ENCODE results near the gene THBD. TPM values are rescaled to one million over a fixed set of nuclear protein-coding genes. Genes with fewer than 3 reads are reported as not detected.
A peak's percentile ranks its signal among the peaks of the same experiment; 100 is the strongest.

The THBD gene, protein sequence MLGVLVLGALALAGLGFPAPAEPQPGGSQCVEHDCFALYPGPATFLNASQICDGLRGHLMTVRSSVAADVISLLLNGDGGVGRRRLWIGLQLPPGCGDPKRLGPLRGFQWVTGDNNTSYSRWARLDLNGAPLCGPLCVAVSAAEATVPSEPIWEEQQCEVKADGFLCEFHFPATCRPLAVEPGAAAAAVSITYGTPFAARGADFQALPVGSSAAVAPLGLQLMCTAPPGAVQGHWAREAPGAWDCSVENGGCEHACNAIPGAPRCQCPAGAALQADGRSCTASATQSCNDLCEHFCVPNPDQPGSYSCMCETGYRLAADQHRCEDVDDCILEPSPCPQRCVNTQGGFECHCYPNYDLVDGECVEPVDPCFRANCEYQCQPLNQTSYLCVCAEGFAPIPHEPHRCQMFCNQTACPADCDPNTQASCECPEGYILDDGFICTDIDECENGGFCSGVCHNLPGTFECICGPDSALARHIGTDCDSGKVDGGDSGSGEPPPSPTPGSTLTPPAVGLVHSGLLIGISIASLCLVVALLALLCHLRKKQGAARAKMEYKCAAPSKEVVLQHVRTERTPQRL
- total RNA-seq: 19.2 TPM

DNA sequence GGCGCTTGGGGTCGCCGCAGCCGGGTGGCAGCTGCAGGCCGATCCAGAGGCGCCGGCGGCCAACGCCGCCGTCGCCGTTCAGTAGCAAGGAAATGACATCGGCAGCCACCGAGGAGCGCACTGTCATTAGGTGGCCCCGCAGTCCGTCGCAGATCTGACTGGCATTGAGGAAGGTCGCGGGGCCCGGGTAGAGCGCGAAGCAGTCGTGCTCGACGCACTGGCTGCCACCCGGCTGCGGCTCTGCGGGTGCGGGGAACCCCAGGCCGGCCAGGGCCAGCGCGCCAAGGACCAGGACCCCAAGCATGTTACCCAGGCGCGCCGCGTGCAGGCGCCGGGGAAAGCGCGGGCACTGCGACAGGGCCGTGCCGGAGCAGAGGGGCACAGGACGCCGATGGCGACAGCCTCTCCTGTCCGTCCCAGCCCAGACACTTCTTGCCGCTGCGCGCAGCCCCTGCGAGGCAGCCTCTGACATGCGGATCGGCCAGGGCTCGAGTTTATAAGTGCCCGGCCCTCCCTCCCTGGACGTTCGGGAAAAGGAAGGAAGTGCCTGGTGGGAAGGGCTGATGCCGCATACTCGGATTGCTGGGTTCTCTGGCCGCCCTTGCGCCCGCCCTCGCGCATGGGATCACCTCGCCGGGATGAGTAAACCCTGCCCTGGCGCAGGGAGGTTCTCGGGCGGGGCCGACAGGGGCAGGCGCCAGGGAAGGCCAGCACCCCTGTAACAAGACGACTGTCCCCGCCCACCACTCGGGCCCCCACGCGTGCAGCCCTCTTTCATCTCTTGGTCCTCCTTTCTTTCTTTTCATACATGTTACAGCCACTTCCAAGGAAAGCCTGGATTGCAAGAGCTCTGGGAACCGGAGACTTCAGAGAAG is at the start of gene THBD:
Gene THBD, minus strand, starts transcription at position 472 of the 875 bp plus-strand sequence. Its CDS starts 168 bp downstream, at position 304.
- DNase-seq: peak; percentile 33

DNA sequence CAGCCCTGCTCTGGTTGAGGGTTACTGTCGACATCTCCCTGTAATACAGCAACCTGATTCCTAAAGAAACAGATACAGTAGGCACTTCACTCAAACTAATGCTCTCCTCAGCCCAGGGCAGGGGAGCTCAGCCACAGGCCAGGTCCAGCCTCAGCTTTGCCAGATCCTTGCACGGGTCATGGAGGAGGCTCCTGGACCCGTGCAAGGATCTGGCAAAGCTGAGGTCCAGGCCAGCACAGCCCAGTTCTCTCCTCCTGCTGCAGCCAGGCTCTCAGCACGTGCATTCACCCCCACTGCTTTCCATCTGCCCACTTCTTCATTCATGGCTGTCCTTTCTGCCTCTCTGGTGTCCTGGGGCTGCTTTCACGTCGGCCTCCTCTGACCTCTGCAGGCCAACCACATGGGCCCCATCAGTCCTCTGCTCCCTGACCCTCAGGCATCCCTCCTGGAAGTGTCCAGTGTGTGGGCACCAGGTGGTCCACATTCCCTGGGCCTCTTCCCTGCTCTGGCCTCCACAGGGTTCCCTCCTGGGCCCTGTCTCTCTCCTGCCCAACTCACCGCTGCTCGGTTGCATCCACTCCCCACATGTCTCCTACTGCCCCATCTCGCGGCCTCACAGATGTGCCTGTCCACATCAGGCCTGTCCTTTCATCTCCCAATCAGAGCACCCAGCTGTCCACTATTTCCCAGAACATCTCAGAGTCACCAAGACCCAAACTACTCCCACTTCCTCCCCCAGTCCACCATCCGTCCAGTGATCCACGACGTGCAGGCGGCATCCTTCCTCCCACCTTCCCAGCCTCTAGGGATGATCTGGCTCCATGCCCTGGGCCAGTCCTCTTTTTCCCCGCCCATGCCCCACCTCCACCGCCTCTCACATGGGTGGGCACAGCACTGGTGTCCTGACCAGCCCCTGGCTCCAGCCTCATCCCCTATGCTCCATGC is 48.4 kb upstream of the THBD start:
- DNase-seq: no peak

DNA sequence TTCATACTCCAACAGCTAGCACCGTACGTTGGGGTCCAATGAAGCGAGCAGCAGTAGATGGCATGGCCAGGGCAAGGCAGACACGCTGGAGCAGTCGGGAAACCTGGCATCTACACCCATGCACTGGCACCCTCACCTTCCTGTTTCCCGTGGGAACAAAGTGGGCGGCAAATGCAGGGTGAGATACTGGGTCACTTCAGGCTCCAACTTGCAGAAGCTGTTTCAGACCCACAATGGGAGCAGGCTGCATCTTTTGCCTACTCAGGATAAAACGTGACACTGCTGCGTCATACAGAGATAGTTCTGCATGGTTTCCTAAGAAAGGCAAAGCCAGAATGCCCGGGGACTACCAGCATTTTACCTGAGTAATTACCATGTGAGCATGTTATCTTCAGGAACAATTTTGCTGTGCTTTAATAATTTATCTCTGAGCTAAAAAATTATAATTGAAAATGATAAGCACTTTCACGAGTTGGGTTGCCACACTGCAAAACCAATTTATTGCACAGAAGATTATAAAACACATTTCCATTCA is 47.6 kb upstream of the THBD start:
- DNase-seq: no peak

DNA sequence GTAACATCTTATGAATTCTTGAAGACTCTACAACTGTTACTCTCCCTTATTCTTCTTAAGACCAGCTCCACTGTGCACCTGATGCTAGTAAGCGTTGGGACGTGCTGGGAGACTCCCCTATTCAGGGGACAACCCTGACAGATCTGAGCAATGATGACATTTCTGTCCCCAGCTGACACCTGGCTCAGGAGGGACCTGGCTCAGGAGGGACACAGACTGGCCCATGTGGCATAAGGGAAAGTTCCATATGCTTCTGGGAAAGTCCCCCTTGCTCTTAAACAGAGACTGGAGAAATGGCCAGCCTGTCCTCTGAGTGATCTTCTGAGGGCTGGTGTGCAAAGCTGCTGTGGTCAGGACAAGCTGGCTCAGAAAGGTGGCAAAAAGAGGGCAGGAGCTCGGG is 46.6 kb upstream of the THBD start:
- no peak for DNase-seq

DNA sequence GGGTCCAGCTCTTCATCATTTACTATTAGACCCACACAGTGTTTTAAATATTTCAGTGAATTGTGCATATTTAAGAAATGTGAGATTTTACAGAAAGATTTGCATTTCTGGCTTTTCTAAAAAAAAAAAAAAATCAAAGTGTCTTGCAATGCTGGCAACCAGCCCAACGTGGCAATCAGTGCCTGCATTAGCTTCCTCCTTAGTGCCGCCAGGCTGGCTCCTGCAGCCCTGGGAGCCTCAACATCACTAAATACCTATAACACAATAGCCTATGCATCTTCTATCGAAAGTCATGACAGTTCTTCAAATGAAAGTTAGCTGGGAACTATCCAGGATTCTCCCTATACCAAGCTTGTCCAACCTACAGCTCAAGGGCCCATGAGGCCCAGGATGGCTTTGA is 46.0 kb upstream of the THBD start:
- no peak for DNase-seq

DNA sequence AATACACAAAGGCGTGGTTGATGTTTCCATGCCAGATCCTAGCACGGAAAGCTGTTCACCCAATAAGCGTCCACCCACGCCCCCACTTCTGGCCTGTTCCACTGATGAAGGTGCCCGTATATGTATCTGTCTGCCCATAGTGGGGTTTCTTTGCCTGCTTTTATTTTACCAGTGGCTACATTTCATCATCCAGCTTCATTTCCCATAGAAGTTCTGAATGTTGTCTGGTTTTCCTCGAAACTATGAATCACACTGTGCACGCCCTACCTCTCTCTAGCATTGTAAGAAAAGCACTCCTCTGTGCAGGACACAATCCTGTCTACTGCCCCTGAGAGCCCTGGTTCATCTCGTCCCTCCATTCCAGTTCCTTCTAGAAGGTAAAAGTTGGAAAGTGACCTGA is 45.5 kb upstream of the THBD start:
- DNase-seq: no peak

DNA sequence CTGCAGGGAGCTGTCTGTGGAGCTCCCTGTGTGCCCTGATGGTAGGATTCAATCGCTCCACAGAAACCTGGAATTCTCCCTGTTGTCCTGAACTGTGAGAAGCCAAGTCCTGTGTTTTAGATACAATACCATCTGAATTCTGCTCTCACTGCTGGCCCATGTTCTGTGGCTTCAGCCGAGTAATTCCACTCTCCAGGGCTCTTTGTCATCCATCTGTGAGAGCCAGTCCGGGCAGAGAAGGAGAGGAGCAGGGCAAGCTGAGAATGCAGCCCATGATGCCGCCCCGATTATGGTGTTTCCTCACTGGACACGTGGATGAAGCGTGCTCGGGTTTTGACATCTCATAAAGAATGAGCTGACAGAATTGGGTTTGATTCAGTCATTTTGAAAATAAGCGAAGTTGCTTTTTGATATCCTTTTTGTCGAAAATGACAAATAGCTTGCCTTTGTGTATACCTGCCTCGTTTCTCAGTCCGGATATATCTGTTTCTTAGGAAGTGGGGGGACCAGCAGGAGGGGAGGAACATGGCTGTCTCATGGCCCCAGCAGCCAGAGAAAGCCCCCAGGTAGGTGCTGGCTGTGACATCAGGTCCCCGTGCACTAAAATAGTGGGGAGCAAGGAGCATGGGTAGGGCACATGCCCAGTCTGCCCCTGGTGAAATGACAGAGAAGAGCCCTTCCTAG is 44.9 kb upstream of the THBD start:
- DNase-seq: no peak

DNA sequence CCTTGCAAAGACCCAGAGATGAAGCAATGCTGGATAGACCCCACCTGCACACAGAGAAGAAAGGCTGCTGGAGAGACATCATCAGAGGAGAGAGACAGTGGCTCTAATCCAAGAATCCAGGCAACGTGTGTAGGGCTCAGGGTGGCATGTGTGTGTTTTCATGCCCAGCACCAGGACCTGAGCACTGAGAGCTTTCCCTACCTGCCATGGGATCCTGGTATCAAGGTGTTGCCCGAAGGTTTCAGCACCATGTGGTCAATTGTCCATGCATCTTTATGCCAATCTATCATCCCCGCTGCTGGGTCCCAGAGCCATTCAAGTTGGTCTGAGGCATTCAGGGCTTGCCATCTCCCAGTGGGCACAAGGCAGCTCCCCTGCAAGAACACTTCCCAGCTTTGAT is 44.1 kb upstream of the THBD start:
- DNase-seq: no peak

DNA sequence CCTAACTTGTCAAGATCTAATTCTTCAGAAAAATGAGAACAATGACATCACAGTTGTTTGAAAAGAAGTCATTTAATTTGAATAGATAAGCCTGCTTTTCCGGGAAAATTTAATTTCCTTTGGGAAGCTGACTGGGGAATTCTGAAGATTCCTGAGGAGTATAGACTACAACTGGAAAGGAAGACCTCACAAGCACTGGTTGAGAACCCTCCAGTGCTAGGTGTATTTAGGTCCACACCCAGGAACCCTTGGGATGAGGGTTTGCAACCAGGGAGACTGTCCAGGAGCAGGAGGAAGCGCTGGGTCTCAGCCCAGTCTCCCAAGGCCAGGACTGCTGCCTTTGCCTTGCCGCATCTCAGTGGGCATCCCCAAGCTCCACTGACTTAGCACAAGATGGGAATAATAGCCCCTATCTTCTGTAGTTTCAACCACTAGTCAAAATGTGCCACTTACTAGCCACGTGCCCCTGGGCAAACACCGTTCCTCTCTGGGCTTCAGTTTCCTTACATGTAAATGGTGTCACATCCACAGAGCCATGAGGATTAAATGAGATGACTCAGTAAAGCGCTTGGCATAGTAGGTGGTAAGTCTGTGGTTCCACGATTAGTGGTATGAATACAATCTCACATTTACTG is 43.5 kb upstream of the THBD start:
- no peak for DNase-seq

DNA sequence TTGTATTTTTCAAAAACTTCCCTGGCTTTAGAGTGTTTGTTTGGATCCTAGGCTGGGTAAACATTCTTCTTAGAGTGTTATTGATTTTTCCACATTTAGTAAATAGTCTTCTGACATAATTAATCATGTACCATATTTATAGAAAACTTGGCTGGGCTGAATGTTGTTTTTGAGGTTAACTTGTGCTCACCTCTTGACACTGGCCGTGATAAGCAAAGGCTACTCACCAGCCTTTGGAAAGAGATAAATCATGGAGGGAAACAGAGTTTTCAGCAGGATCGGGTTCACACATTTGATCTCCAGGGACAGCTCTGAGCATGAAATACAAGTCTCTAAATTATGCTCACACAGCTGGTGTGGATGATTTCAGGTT is 42.9 kb upstream of the THBD start:
- no peak for DNase-seq

DNA sequence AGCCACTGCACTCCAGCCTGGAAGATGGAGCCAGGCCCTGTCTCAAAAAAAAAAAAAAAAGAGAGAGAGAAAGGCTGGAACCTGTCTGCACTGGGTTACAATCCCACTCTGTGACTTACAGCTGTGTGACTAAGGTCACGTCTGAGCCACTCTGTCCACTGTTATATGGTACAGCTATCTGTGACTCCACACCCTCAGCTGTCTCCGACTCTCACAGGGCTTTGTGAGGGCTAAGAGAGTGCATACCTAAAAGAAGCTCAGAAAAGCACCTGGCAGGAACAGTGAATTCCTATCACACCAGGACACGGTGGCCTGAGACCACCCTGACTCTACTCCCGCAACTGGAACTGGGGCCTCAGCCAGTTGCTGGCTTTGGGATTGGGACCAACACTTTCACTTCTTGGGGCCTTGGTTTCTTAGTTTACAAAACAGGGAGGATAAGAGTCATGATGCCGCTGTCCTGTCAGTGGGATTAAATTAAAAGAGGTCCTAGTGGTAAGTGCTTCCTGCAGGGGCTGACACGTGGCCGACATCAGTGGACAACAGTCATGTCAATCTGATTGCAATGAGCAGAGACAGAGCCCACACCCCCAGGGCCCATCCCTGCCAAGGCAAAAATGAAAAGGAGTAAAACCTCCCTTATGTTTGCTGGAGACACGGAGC is 42.4 kb upstream of the THBD start:
- no peak for DNase-seq

DNA sequence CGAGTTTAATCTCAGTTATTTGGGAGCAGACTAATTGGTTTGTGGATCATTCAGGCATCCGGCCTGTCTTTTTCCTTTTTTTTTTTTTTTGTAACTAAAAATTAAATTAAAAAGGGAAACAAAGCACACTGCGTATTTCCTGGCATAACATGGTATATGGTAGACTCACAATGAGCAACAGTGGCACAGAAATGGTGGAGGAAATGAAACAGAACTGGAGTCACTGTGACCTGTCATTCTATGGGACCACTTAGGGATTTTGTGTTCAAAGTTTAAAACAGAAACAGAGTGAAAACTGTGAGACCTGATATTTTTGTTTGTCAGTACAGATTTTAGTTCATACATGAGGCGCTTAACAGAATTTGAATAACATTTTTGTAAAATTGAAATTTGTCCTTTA is 41.4 kb upstream of the THBD start:
- no peak for DNase-seq

DNA sequence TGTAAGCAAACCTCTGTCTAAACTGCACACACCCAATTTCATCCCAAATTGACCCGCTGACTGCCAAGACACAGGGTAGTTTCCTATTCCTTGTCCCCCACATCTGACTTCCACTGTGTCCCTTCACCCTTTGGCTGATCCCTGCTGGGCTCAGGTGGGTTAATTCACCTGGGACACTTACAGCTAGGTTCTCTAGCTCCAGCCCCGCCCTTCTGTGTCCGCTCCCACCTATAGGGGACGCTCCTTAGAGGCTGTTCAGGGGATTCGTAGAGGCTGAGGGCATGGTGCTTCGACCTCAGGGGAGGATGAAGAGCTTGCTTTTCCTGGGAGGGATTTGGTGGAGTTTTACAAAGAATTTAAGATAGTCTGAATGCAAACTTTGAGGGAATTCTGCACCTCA is 40.7 kb upstream of the THBD start:
- no peak for DNase-seq

DNA sequence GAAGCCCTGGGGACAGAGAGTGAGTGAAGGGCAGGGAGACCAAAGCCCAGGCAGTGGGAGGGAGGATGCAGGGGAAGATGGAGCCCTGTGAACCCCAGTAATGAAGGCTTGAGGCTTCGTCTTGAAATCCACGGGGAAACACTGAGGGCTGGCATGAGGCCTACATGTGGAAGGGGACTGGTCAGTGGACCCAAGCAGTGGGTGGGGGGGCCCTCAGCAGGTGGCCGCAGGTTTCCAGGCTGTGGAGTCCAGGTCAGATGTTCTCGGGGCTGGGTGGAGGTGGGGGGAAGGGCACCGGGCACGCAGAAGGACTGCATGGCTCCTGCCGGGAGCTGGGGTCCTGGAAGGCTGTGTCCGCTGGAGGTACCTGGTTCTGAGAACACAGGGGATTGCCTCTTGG is 39.4 kb upstream of the THBD start:
- DNase-seq: no peak

DNA sequence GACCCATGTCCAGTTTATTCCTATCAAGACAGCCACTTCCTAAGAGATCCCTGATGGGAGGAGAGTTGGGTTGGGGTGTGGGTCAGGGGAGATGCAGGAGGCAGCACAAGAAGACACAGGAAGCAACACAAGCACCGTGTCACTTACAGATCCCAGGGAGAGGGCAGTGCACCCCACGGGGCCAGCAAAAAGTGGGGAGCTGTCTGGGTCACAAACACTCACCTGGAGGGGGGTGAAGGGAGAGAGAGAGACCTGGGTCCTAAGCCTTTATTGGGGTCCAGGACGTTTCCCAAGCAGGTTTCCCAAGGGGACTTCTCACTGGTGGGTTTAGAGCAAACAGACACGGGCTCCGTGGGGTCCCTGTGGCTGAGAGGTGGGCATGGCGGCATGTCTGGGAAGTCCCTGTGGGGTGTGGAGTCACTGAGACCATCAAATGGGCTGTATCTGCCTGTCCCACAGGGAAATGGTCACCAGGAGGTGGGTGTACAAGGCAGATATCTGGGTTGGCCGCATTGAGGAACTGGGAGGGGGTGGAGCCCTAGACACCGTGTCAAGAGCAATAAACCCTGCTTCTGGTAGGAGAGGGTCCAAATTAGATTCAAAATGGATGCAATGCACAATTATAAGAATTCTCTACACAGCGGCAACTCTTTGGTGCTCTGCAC is 38.2 kb upstream of the THBD start:
- no peak for DNase-seq

DNA sequence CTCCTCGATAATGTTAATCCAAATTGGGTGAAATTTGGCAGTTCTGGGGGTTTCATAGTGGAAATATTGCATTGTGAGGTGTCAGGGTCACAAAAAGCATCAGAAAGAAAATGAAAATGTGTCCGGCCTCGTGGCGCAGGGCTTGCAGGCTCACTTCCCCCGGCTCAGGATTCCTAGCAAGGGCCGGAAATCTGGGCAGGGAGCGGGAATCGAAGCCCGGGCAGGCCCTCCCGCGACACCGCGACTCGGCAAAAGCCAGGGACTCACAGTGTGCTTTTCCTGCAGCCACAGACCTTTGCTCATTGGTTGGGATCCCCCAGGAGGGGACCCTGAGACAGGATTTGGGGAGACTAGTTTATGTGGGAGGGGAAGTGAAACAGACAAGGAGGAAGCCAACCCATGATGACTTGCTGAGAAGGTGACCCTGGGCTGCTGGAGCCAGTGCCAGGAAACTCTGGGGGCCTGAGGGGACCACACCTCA is 37.5 kb upstream of the THBD start:
- no peak for DNase-seq

DNA sequence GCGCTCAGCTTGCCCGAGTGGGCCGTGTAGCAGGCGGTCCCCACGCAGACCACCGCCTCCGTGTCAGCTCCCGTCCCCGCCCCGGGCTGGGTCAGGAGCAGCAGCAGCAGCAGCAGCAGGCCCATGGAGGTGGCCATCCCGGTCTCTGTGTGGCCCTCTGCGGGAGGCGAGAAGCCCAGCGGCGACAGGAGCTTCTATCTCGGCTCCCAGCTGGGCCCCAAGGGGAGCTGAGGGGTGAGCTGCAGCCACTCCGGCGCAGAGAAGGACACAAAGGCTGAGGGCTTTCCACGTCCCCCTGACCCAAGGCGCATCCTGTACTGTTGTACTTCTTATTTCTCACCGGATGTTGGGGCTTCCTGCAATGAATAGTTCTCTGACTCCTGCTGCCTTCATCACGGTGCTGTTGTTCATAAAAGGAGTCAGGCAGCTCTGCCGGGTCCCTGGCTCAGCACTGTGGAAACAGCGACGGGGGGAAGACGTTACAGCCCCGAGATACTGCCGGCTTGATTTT is 36.6 kb upstream of the THBD start, which contains the start of gene CD93:
Gene CD93, minus strand, starts transcription at position 269 of the 511 bp plus-strand sequence. Its CDS starts 132 bp downstream, at position 137.
- peak; percentile 8 for DNase-seq

DNA sequence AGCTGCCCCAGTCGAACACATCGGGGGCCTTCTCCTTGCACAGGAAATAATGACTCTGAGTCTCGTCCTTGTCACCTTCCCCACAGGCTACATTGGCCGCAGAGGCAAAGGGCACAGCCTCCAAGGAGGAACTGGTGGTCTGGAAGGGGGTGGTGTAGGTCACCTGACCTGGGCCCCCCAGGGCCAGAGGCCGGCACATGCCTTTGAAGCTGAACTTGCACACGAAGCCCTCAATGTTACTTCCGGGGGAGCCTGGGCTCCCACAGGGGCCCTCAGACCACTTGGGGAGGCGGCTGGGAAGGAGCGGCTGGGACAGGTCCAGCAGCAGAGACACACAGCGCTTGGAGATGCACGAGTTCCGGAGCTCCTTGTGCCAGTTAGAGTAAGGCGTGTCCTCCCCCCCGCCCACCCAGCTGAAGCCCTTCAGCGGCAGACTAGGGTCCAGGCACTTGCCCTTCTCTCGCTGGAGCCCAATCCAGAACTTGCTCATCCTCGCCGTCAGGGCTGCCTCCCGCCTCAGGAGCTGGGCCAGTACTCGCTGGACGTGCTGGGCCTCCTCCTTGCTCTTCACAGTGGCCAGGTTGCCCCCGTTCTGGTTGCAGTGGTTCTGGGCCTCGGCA is 36.1 kb upstream of the THBD start:
- no peak for DNase-seq
